Astrocyte of the cerebellum (primary cell): ENCODE data around the gene PRG2.

ENCODE experiments used
- DNase-seq: peaks from one replicate; pipeline ENCODE4 v3.0.0-alpha.2; 2011; ENCODE audit warnings: low read depth
- H3K4me3 ChIP-seq: 2 replicates; pipeline ENCODE4 v1.5.1; 2011; ENCODE audit warnings: mild to moderate bottlenecking, low read depth, low read length, moderate library complexity
- CTCF ChIP-seq: IDR thresholded peaks from 2 replicates; pipeline ENCODE4 v1.5.1; 2012; ENCODE audit warnings: low read length, low read depth, moderate library complexity, mild to moderate bottlenecking; ENCODE audit errors: missing control alignments
- in situ Hi-C: cut with HindIII; loops from 2 replicates; pipeline ENCODE4 v1.10.0; 2017; ENCODE audit warnings: low sequenced_read_pairs

The PRG2 gene

GRCh38 chr11:57357856-57358255 is 32.6 kb downstream of the PRG2 start:
- no peak for TF ChIP-seq CTCF
- in situ Hi-C loops, result no loop called here
- DNase-seq, result no peak
- no peak overlapping the region for H3K4me3 ChIP-seq

- in situ Hi-C loops, result no loop called here
- no peak overlapping the region for H3K4me3 ChIP-seq
- no peak for DNase-seq
- TF ChIP-seq CTCF, result no peak
These were observed 33.1 kb downstream of the PRG2 start for GRCh38 chr11:57357310-57357709.

GRCh38 chr11:57356268-57356667 is 34.2 kb downstream of the PRG2 start:
- TF ChIP-seq CTCF, result no peak
- in situ Hi-C loops, result no loop called here
- H3K4me3 ChIP-seq, result no peak overlapping the region

GRCh38 chr11:57354699-57355098 is 35.8 kb downstream of the PRG2 start:
- DNase-seq, result no peak
- no peak for TF ChIP-seq CTCF
- no peak overlapping the region for H3K4me3 ChIP-seq
- in situ Hi-C loops, result no loop called here

More at GRCh38 chr11:57356268-57356667, 34.2 kb downstream of the PRG2 start:
- DNase-seq, result no peak

GRCh38 chr11:57353852-57354251 is 36.6 kb downstream of the PRG2 start:
- H3K4me3 ChIP-seq, result no peak overlapping the region
- no peak for DNase-seq
- TF ChIP-seq CTCF, result no peak
- in situ Hi-C loops, result no loop called here

- TF ChIP-seq CTCF, result no peak
- DNase-seq, result no peak
- no peak overlapping the region for H3K4me3 ChIP-seq
- in situ Hi-C loops, result no loop called here
These were observed 37.0 kb downstream of the PRG2 start for GRCh38 chr11:57353446-57353845.

GRCh38 chr11:57353036-57353435 is 37.4 kb downstream of the PRG2 start:
- in situ Hi-C loops, result no loop called here
- no peak for TF ChIP-seq CTCF

More at GRCh38 chr11:57353036-57353435, 37.4 kb downstream of the PRG2 start:
- DNase-seq, result no peak
- no peak overlapping the region for H3K4me3 ChIP-seq
